HepG2 (cell line): ENCODE data around the gene KDM6B. TPM values are rescaled to one million over a fixed set of nuclear protein-coding genes. Genes with fewer than 3 reads are reported as not detected.

Experiments used
- ATAC-seq: fragments of 200-7000 bp; cut with Tn5 transposase; 3 replicates; pipeline ENCODE4 v1.9.1; 2020; ENCODE audit warnings: mild to moderate bottlenecking, moderate library complexity
- BruUV-seq: library from RNA; stranded (reverse); fragments of 400-500 nt; replicated peaks from 2 replicates; lab custom pipeline; 2021; lab: Mats Ljungman, UMichigan
- CTCF ChIA-PET: fragments of 300-600 bp; formaldehyde crosslinking; extraction: SDS; loops from one replicate; lab custom pipeline; 2021; ENCODE audit warnings: low total read pairs, inconsistent platforms, low intra/inter-chr PET ratio; lab: Yijun Ruan, JAX
- POLR2A ChIA-PET: fragments of 350-600 bp; sonication (Branson Sonifier 250); formaldehyde crosslinking; loops from one replicate; lab custom pipeline; 2020; ENCODE audit warnings: antibody characterized with exemption, inconsistent platforms; lab: Yijun Ruan, JAX
- DNase-seq: peaks from one replicate; pipeline ENCODE4 v3.0.0-alpha.2; 2015; ENCODE audit warnings: low spot score
- FAIRE-seq: peaks from 3 replicates; lab custom pipeline; 2011; peaks lifted over from hg19 to GRCh38; lab: Jason Lieb, UNC
- H2AFZ ChIP-seq: one replicate; pipeline ENCODE4 v1.6.1; 2011; ENCODE audit warnings: low read length, inconsistent platforms
- H3K27ac ChIP-seq: fragments of 300-600 bp; 3 replicates; pipeline ENCODE4 v1.8.0; 2011; ENCODE audit warnings: mixed run types, mild to moderate bottlenecking, mixed read lengths, low read length, inconsistent platforms; ENCODE audit not compliant: insufficient read depth; ENCODE audit errors: extremely low read length
- H3K27me3 ChIP-seq, 2 experiments: fragments of 200-600 bp in 1 of 2; 2 replicates in 1 of 2; 3 replicates in 1 of 2; pipeline versions ENCODE4 v1.6.0 to v1.8.0; 2011; ENCODE audit warnings: low read length in 2 of 2, mild to moderate bottlenecking in 2 of 2, moderate library complexity in 2 of 2, inconsistent platforms in 1 of 2; ENCODE audit not compliant: insufficient read depth in 2 of 2, control insufficient read depth in 1 of 2
- H3K36me3 ChIP-seq, 2 experiments: fragments of 200-600 bp in 1 of 2; replicated peaks in 1 of 2; 2 replicates in 1 of 2; 3 replicates in 1 of 2; pipeline versions ENCODE4 v1.5.1 to v1.8.0; 2011; ENCODE audit warnings: low read length in 2 of 2, inconsistent platforms in 1 of 2; ENCODE audit not compliant: insufficient read depth in 2 of 2, control insufficient read depth in 1 of 2
- H3K4me1 ChIP-seq: 2 replicates; pipeline ENCODE4 v1.5.1; 2012; ENCODE audit warnings: low read length, inconsistent platforms; ENCODE audit not compliant: insufficient read depth
- H3K4me2 ChIP-seq: 2 replicates; pipeline ENCODE4 v1.6.0; 2011; ENCODE audit warnings: low read depth, low read length, inconsistent platforms
- H3K4me3 ChIP-seq, 3 experiments: fragments of 200-600 bp in 1 of 3; sonication (generic), shearing (Covaris generic) in 1 of 3; replicated peaks in 1 of 3; 2 replicates each; pipeline ENCODE4 v1.5.1; 2011 to 2016; ENCODE audit warnings: low read length in 3 of 3, inconsistent platforms in 2 of 3, low read depth in 2 of 3, mild to moderate bottlenecking in 2 of 3, control low read depth in 1 of 3, mixed read lengths in 1 of 3; ENCODE audit not compliant: insufficient read depth in 1 of 3
- H3K79me2 ChIP-seq: one replicate; pipeline ENCODE4 v1.6.1; 2011; ENCODE audit warnings: low read length, inconsistent platforms; ENCODE audit not compliant: insufficient read depth
- H3K9ac ChIP-seq: 2 replicates; pipeline ENCODE4 v1.6.0; 2011; ENCODE audit warnings: mild to moderate bottlenecking, low read depth, low read length, inconsistent platforms; ENCODE audit not compliant: insufficient read depth
- H3K9me3 ChIP-seq: 2 replicates; pipeline ENCODE4 v1.5.1; 2012; ENCODE audit warnings: mild to moderate bottlenecking, low read length
- H4K20me1 ChIP-seq: 2 replicates; pipeline ENCODE4 v1.6.0; 2011; ENCODE audit warnings: inconsistent platforms, mild to moderate bottlenecking, low read length, moderate library complexity; ENCODE audit not compliant: insufficient read depth
- HNF4A ChIP-seq: sonication (generic); formaldehyde crosslinking; IDR thresholded peaks from 2 replicates; pipeline ENCODE4 v1.4.0; 2020; ENCODE audit warnings: missing genetic modification reagents
- KDM4B ChIP-seq: sonication (generic); formaldehyde crosslinking; IDR thresholded peaks from 2 replicates; pipeline ENCODE4 v1.4.0; 2020; ENCODE audit warnings: missing genetic modification reagents
- MXD1 ChIP-seq: sonication (generic); formaldehyde crosslinking; IDR thresholded peaks from 2 replicates; pipeline ENCODE4 v1.4.0; 2020; ENCODE audit warnings: mild to moderate bottlenecking, missing genetic modification reagents
- PPARG ChIP-seq: conservative IDR thresholded peaks from 2 replicates; pipeline ENCODE4 v1.6.1; 2016; ENCODE audit warnings: missing biosample characterization, missing genetic modification reagents
- PTBP1 ChIP-seq: fragments of 200-400 bp; formaldehyde crosslinking; IDR thresholded peaks from 2 replicates; pipeline ENCODE4 v1.6.1; 2018; ENCODE audit warnings: low read length, low read depth; ENCODE audit not compliant: poor library complexity, severe bottlenecking
- SNAI1 ChIP-seq: sonication (generic); formaldehyde crosslinking; IDR thresholded peaks from 2 replicates; pipeline ENCODE4 v1.5.0; 2020; ENCODE audit warnings: mild to moderate bottlenecking, missing genetic modification reagents, borderline replicate concordance
- SP1 ChIP-seq, 2 experiments: fragments of 450-650 bp in 1 of 2; sonication (generic) in 1 of 2; formaldehyde crosslinking in 1 of 2; IDR thresholded peaks; 2 replicates each; pipeline versions ENCODE4 v1.4.0 to v1.6.1; 2016 to 2020; ENCODE audit warnings: missing genetic modification reagents in 1 of 2
- THRA ChIP-seq: sonication (generic); formaldehyde crosslinking; IDR thresholded peaks from 2 replicates; pipeline ENCODE4 v1.4.0; 2020; ENCODE audit warnings: missing genetic modification reagents, borderline replicate concordance
- USF2 ChIP-seq, 2 experiments: sonication (generic) in 1 of 2; formaldehyde crosslinking in 1 of 2; IDR thresholded peaks; 2 replicates each; pipeline versions ENCODE4 v1.5.1 to v1.6.1; 2011 to 2020; ENCODE audit warnings: borderline replicate concordance in 1 of 2, low read depth in 1 of 2, low read length in 1 of 2, mild to moderate bottlenecking in 1 of 2, missing genetic modification reagents in 1 of 2, moderate library complexity in 1 of 2
- ZBTB2 ChIP-seq: sonication (generic); formaldehyde crosslinking; IDR thresholded peaks from 2 replicates; pipeline ENCODE4 v1.8.0; 2022; ENCODE audit warnings: low read depth, missing genetic modification reagents
- ZNF138 ChIP-seq: sonication (generic); formaldehyde crosslinking; IDR thresholded peaks from 2 replicates; pipeline ENCODE4 v1.5.0; 2020; ENCODE audit warnings: mild to moderate bottlenecking, low read depth, missing genetic modification reagents
- ZNF280B ChIP-seq: sonication (generic); formaldehyde crosslinking; IDR thresholded peaks from 2 replicates; pipeline ENCODE4 v1.5.0; 2020; ENCODE audit warnings: missing genetic modification reagents, mild to moderate bottlenecking, borderline replicate concordance
- ZNF296 ChIP-seq: sonication (generic); formaldehyde crosslinking; conservative IDR thresholded peaks from 2 replicates; pipeline ENCODE4 v1.5.0; 2020; ENCODE audit warnings: mild to moderate bottlenecking, missing genetic modification reagents
- ZNF709 ChIP-seq: sonication (generic); formaldehyde crosslinking; IDR thresholded peaks from 2 replicates; pipeline ENCODE4 v1.5.0; 2020; ENCODE audit warnings: mild to moderate bottlenecking, missing genetic modification reagents
- WGBS: methylation state at CpG from one replicate; pipeline ENCODE4 v1.1.6; 2017; ENCODE audit warnings: low lambda C conversion rate; 5-methylcytosine and 5-hydroxymethylcytosine counted together
- in situ Hi-C: cut with HindIII; loops from 2 replicates; pipeline ENCODE4 v1.10.0; 2017; ENCODE audit warnings: low pct_unique_long_range_greater_than_20kb; ENCODE audit not compliant: extremely low pct_ligation_motif_present
- intact Hi-C: fragments of 100-400 bp; cut with micrococcal nuclease; formaldehyde crosslinking; loops from one replicate; pipeline ENCODE4 v1.10.0; 2022; ENCODE audit not compliant: unreplicated experiment
- polyA plus RNA-seq, 8 experiments: library from polyadenylated mRNA; depleted of rRNA in 3 of 8; stranded (reverse) in 7 of 8; unstranded in 1 of 8; fragments of >200 nt; fragmentation: Illumina TruSeq in 4 of 8; extraction: Trizol in 4 of 8; gene quantifications; 2 replicates each; pipeline versions ENCODE4 v1.2.1 to v1.2.3, GENCODE V29; 2011 to 2016; ENCODE audit warnings: low read depth in 4 of 8, missing spikeins in 1 of 8, mixed read lengths in 1 of 8; ENCODE audit not compliant: insufficient read depth in 1 of 8
- total RNA-seq, 5 experiments: library from RNA; depleted of rRNA; stranded (reverse); fragments of >200 nt; fragmentation: Illumina TruSeq; extraction: Trizol; gene quantifications; 2 replicates each; pipeline ENCODE4 v1.2.3, GENCODE V29; 2016; ENCODE audit warnings: low read depth in 1 of 5

Gene KDM6B
- total and polyA plus RNA-seq, 2 of the 13 experiments (the other 11 are each of a cell fraction or from before 2014, with no cell fraction given), result 1.3 to 2.1 TPM

GRCh38 chr17:7844292-7845154 lies 10.5 kb downstream of the KDM6B start:
- ATAC-seq (peak; percentile 80), DNase-seq (peak; percentile 92), FAIRE-seq (peak; percentile 85)
- Histone ChIP-seq H3K4me1 (peaks cover 28% of the 10 kb centered on the region), H3K9me3 (no peaks in the 10 kb centered on the region), H3K4me2 (peak overlapping the region; percentile 99), H3K36me3 (peaks cover 25 to 26% of the 10 kb centered on the region in 2 experiments), H4K20me1 (peaks cover 26% of the 10 kb centered on the region), H3K27ac (peak overlapping the region; percentile 97), H3K9ac (peak overlapping the region; percentile 96), H3K27me3 (peaks cover 0 to 3% of the 10 kb centered on the region in 2 experiments; a peak in 1 of 5 replicates), H2AFZ (no peak overlapping the region), H3K4me3 (peak overlapping the region; percentile 83 to 95 (median 86)), H3K79me2 (peaks cover 45% of the 10 kb centered on the region)
- 2% methylated on average over 19 of the region's 71 CpGs for WGBS
- in situ Hi-C loops (loop anchor here (10.0 kb wide), 1 partner anchor 270 kb away; the partner anchor contains the start of gene CD68), intact Hi-C loops (loop anchor here (5.0 kb wide), 1 partner anchor 198 kb away; no protein-coding TSS in a partner anchor)
- BruUV-seq, result TSS peak; percentile 30
- ChIA-PET POLR2A (interaction anchor here (0.8 to 6.4 kb wide), 8 partner anchors 11 to 348 kb away, joined by 3 to 159 read pairs (median 4); partner anchors contain the start of genes CNTROB, CYB5D1, KDM6B and NAA38), CTCF (no interaction called here)
- no peak for TF ChIP-seq USF2 (IDR thresholded peaks at IDR 0.05; ENCODE audit: low read depth, low read length)
- TF ChIP-seq USF2 (CRISPR knock-in tag; IDR thresholded peaks at IDR 0.05; ENCODE audit: borderline replicate concordance), result no peak
- no peak for TF ChIP-seq ZNF138 (CRISPR knock-in tag)
- TF ChIP-seq THRA, result peak; percentile 37; the same call in 1 of the 2 replicates
- TF ChIP-seq MXD1 (CRISPR knock-in tag), result no peak; the same call in 1 of the 2 replicates
- TF ChIP-seq ZNF709 (CRISPR knock-in tag), result peak; percentile 14; the same call in 1 of the 2 replicates
- TF ChIP-seq ZBTB2 (CRISPR knock-in tag), result no peak
- peak; percentile 7; the same call in 1 of the 2 replicates for TF ChIP-seq ZNF280B
- no peak for TF ChIP-seq SNAI1 (CRISPR knock-in tag)
- no peak for TF ChIP-seq HNF4A
- TF ChIP-seq PPARG (CRISPR knock-in tag), result no peak
- no peak for TF ChIP-seq KDM4B (CRISPR knock-in tag)
- no peak for TF ChIP-seq PTBP1
- TF ChIP-seq SP1 (IDR thresholded peaks at IDR 0.05), result no peak
- no peak for TF ChIP-seq SP1 (CRISPR knock-in tag; IDR thresholded peaks at IDR 0.05)
- TF ChIP-seq ZNF296 (CRISPR knock-in tag), result peak; percentile 66; the same call in 1 of the 2 replicates
